ENCODE results near the gene GAB2.
A peak's percentile ranks its signal among the peaks of the same experiment; 100 is the strongest.

GAB2 gene

DNA sequence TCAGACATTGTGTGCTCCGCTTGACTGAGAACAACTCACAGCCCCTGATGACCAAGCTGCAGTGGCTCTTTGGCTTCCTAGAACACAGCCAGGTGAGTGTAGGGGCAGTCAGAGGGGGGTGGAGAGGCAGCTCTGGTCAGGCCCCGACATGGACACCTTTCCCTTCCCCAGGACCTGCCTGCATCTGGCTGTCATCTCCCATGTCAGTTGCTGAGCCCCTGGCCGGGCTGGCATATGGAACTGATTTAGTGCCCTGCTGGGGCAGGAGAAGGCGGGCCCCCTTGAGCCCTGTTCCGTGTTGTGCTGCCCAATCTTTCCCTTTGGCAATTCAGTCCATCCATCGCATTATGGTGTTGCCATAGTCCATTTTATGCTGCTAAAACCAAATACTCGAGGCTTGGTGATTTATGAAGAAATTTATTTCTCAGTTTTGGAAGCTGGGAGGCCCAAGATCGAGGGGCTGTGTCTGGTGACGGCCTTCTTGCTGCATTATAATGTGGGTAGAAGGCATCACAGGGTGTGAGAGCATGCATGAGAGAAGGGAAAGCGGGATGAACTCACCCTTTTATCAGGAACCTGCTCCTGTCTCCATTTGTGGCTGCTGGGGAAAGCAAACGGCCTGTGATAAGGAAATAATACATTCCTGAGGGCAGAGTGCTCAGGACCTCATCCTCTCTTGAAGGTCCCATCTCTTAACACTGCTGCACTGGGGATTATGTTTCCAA, 209.9 kb downstream of the GAB2 start:
- DNase-seq: no peak
- Histone ChIP-seq H3K4me1 (ENCODE audit: control extremely low read depth in 1 of 4, control insufficient read depth in 4 of 4, insufficient read depth in 4 of 4, low read length in 3 of 4) (peaks cover 2 to 8% (median 7%) of the 10 kb centered on the region in 4 experiments), H3K4me3 (ENCODE audit: control insufficient read depth in 1 of 7, extremely low read depth in 1 of 7, insufficient read depth in 4 of 7, low read depth in 2 of 7, low read length in 6 of 7) (no peak overlapping the region), H3K27me3 (replicated peaks in 2 of 5; ENCODE audit: control insufficient read depth in 4 of 5, insufficient read depth in 5 of 5, low read length in 4 of 5) (no peaks in the 10 kb centered on the region), H3K27ac (ENCODE audit: insufficient read depth in 1 of 2, low read depth in 1 of 2, low read length in 2 of 2, poor library complexity in 1 of 2, severe bottlenecking in 2 of 2) (no peak overlapping the region), H3K36me3 (ENCODE audit: control insufficient read depth in 4 of 4, insufficient read depth in 4 of 4, low read length in 3 of 4) (peaks cover 0 to 21% (median under 1%) of the 10 kb centered on the region in 4 experiments), H3K9me3 (ENCODE audit: control extremely low read depth in 1 of 5, control insufficient read depth in 4 of 5, insufficient read depth in 2 of 5, low read depth in 1 of 5, low read length in 4 of 5) (no peaks in the 10 kb centered on the region)
- 98% methylated on average over 8 of the region's 11 CpGs for WGBS (ENCODE audit: insufficient coverage)
- ChIA-PET POLR2A (no interaction called here), CTCF (no interaction called here)

GRCh38 chr11:78205691-78206090, 211.9 kb downstream of the GAB2 start:
- peaks cover 0 to 23% (median under 1%) of the 10 kb centered on the region in 4 experiments for H3K36me3 ChIP-seq (ENCODE audit: control insufficient read depth in 4 of 4, insufficient read depth in 4 of 4, low read length in 3 of 4)
- CTCF ChIA-PET: interaction anchor here (1.4 to 1.5 kb wide), 2 partner anchors 23 to 34 kb away, joined by 4 read pairs; no protein-coding TSS in a partner anchor
- WGBS (ENCODE audit: insufficient coverage): 94% methylated on average over 6 of the region's 7 CpGs
- no peak for DNase-seq
- POLR2A ChIA-PET: no interaction called here
- no peak overlapping the region for H3K27ac ChIP-seq (ENCODE audit: insufficient read depth in 1 of 2, low read depth in 1 of 2, low read length in 2 of 2, poor library complexity in 1 of 2, severe bottlenecking in 2 of 2)
- no peak overlapping the region for H3K4me3 ChIP-seq (ENCODE audit: control insufficient read depth in 1 of 7, extremely low read depth in 1 of 7, insufficient read depth in 4 of 7, low read depth in 2 of 7, low read length in 6 of 7)
- no peaks in the 10 kb centered on the region for H3K9me3 ChIP-seq (ENCODE audit: control extremely low read depth in 1 of 5, control insufficient read depth in 4 of 5, insufficient read depth in 2 of 5, low read depth in 1 of 5, low read length in 4 of 5)
- H3K27me3 ChIP-seq (replicated peaks in 2 of 5; ENCODE audit: control insufficient read depth in 4 of 5, insufficient read depth in 5 of 5, low read length in 4 of 5): no peaks in the 10 kb centered on the region
- H3K4me1 ChIP-seq (ENCODE audit: control extremely low read depth in 1 of 4, control insufficient read depth in 4 of 4, insufficient read depth in 4 of 4, low read length in 3 of 4): peaks cover 7 to 21% (median 13%) of the 10 kb centered on the region in 4 experiments

DNA sequence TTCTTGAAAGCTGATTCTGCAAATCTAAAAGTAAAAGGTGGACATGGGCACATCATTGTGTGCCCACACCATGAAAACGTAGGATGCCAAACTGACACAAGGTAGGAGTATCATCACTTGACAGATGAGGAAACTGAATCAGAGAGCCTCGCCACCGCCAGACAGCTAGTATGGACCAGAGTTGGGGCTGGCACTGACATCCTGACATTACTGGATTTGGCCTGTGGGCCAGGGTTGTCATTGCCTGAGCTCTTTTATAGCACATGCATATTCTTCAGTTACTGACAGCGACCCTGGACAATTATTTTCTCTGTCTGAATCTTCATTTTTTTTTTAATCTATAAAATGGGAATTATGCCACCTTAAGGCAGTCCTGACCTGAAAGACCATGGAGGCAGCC, 212.4 kb downstream of the GAB2 start:
- no peak overlapping the region for H3K27ac ChIP-seq (ENCODE audit: insufficient read depth in 1 of 2, low read depth in 1 of 2, low read length in 2 of 2, poor library complexity in 1 of 2, severe bottlenecking in 2 of 2)
- H3K27me3 ChIP-seq (replicated peaks in 2 of 5; ENCODE audit: control insufficient read depth in 4 of 5, insufficient read depth in 5 of 5, low read length in 4 of 5): no peaks in the 10 kb centered on the region
- DNase-seq: no peak
- H3K4me3 ChIP-seq (ENCODE audit: control insufficient read depth in 1 of 7, extremely low read depth in 1 of 7, insufficient read depth in 4 of 7, low read depth in 2 of 7, low read length in 6 of 7): no peak overlapping the region
- 100% methylated on average over 3 of the region's 4 CpGs for WGBS (ENCODE audit: insufficient coverage)
- no peaks in the 10 kb centered on the region for H3K9me3 ChIP-seq (ENCODE audit: control extremely low read depth in 1 of 5, control insufficient read depth in 4 of 5, insufficient read depth in 2 of 5, low read depth in 1 of 5, low read length in 4 of 5)
- POLR2A ChIA-PET: no interaction called here
- peaks cover 7 to 21% (median 13%) of the 10 kb centered on the region in 4 experiments for H3K4me1 ChIP-seq (ENCODE audit: control extremely low read depth in 1 of 4, control insufficient read depth in 4 of 4, insufficient read depth in 4 of 4, low read length in 3 of 4)
- CTCF ChIA-PET: interaction anchor here (1.5 kb wide), 1 partner anchor 34 kb away, joined by 4 read pairs; no protein-coding TSS in a partner anchor
- H3K36me3 ChIP-seq (ENCODE audit: control insufficient read depth in 4 of 4, insufficient read depth in 4 of 4, low read length in 3 of 4): peaks cover 0 to 27% (median under 1%) of the 10 kb centered on the region in 4 experiments

GRCh38 chr11:78203184-78203583, 214.4 kb downstream of the GAB2 start:
- peaks cover 7 to 21% (median 13%) of the 10 kb centered on the region in 4 experiments for H3K4me1 ChIP-seq (ENCODE audit: control extremely low read depth in 1 of 4, control insufficient read depth in 4 of 4, insufficient read depth in 4 of 4, low read length in 3 of 4)
- WGBS (ENCODE audit: insufficient coverage): 90% methylated on average over 9 of the region's 10 CpGs
- peak in 1 of 3 donors; percentile 26 for DNase-seq
- ChIA-PET POLR2A (no interaction called here), CTCF (interaction anchor here (0.7 kb wide), 1 partner anchor 340 kb away, joined by 3 read pairs; no protein-coding TSS in a partner anchor)
- no peak overlapping the region for H3K27ac ChIP-seq (ENCODE audit: insufficient read depth in 1 of 2, low read depth in 1 of 2, low read length in 2 of 2, poor library complexity in 1 of 2, severe bottlenecking in 2 of 2)
- H3K36me3 ChIP-seq (ENCODE audit: control insufficient read depth in 4 of 4, insufficient read depth in 4 of 4, low read length in 3 of 4): peaks cover 0 to 21% (median 0%) of the 10 kb centered on the region in 4 experiments
- H3K4me3 ChIP-seq (ENCODE audit: control insufficient read depth in 1 of 7, extremely low read depth in 1 of 7, insufficient read depth in 4 of 7, low read depth in 2 of 7, low read length in 6 of 7): peak overlapping the region in 3 of 7 experiments; percentile 7 to 49 (median 45)
- H3K27me3 ChIP-seq (replicated peaks in 2 of 5; ENCODE audit: control insufficient read depth in 4 of 5, insufficient read depth in 5 of 5, low read length in 4 of 5): no peaks in the 10 kb centered on the region
- no peaks in the 10 kb centered on the region for H3K9me3 ChIP-seq (ENCODE audit: control extremely low read depth in 1 of 5, control insufficient read depth in 4 of 5, insufficient read depth in 2 of 5, low read depth in 1 of 5, low read length in 4 of 5)

- Histone ChIP-seq H3K9me3 (ENCODE audit: control extremely low read depth in 1 of 5, control insufficient read depth in 4 of 5, insufficient read depth in 2 of 5, low read depth in 1 of 5, low read length in 4 of 5) (no peaks in the 10 kb centered on the region), H3K36me3 (ENCODE audit: control insufficient read depth in 4 of 4, insufficient read depth in 4 of 4, low read length in 3 of 4) (peaks cover 0 to 21% (median 0%) of the 10 kb centered on the region in 4 experiments), H3K27me3 (replicated peaks in 2 of 5; ENCODE audit: control insufficient read depth in 4 of 5, insufficient read depth in 5 of 5, low read length in 4 of 5) (no peaks in the 10 kb centered on the region), H3K27ac (ENCODE audit: insufficient read depth in 1 of 2, low read depth in 1 of 2, low read length in 2 of 2, poor library complexity in 1 of 2, severe bottlenecking in 2 of 2) (no peak overlapping the region), H3K4me1 (ENCODE audit: control extremely low read depth in 1 of 4, control insufficient read depth in 4 of 4, insufficient read depth in 4 of 4, low read length in 3 of 4) (peaks cover 7 to 21% (median 13%) of the 10 kb centered on the region in 4 experiments), H3K4me3 (ENCODE audit: control insufficient read depth in 1 of 7, extremely low read depth in 1 of 7, insufficient read depth in 4 of 7, low read depth in 2 of 7, low read length in 6 of 7) (peak overlapping the region in 3 of 7 experiments; percentile 7 to 49 (median 45))
- POLR2A ChIA-PET: interaction anchor here (0.5 kb wide), 1 partner anchor 55 kb away, joined by 3 read pairs; no protein-coding TSS in a partner anchor
- peak; percentile 28 to 78 (median 71) for DNase-seq
- CTCF ChIA-PET: interaction anchor here (0.7 kb wide), 1 partner anchor 340 kb away, joined by 3 read pairs; no protein-coding TSS in a partner anchor
- WGBS (ENCODE audit: insufficient coverage): 2% methylated on average over 3 of the region's 3 CpGs
Observed at GRCh38 chr11:78202733-78203167, 214.9 kb downstream of the GAB2 start.

GRCh38 chr11:78201096-78201818, 216.4 kb downstream of the GAB2 start:
- CTCF ChIA-PET: interaction anchor here (1.3 kb wide), 1 partner anchor 155 kb away, joined by 3 read pairs; no protein-coding TSS in a partner anchor
- no peak for DNase-seq
- POLR2A ChIA-PET: no interaction called here
- WGBS (ENCODE audit: insufficient coverage): 89% methylated on average over 8 of the region's 9 CpGs
- H3K9me3 ChIP-seq (ENCODE audit: control extremely low read depth in 1 of 5, control insufficient read depth in 4 of 5, insufficient read depth in 2 of 5, low read depth in 1 of 5, low read length in 4 of 5): no peaks in the 10 kb centered on the region
- peaks cover 7 to 25% (median 14%) of the 10 kb centered on the region in 4 experiments for H3K4me1 ChIP-seq (ENCODE audit: control extremely low read depth in 1 of 4, control insufficient read depth in 4 of 4, insufficient read depth in 4 of 4, low read length in 3 of 4)
- peaks cover 0 to 4% (median 0%) of the 10 kb centered on the region in 5 experiments for H3K27me3 ChIP-seq (replicated peaks in 2 of 5; ENCODE audit: control insufficient read depth in 4 of 5, insufficient read depth in 5 of 5, low read length in 4 of 5)
- H3K27ac ChIP-seq (ENCODE audit: insufficient read depth in 1 of 2, low read depth in 1 of 2, low read length in 2 of 2, poor library complexity in 1 of 2, severe bottlenecking in 2 of 2): no peak overlapping the region
- peaks cover 0 to 12% (median 0%) of the 10 kb centered on the region in 4 experiments for H3K36me3 ChIP-seq (ENCODE audit: control insufficient read depth in 4 of 4, insufficient read depth in 4 of 4, low read length in 3 of 4)
- H3K4me3 ChIP-seq (ENCODE audit: control insufficient read depth in 1 of 7, extremely low read depth in 1 of 7, insufficient read depth in 4 of 7, low read depth in 2 of 7, low read length in 6 of 7): no peak overlapping the region
